GM19025 (cell line): ENCODE results near the gene DRC1.

Experiments
- ATAC-seq: cut with Tn5 transposase; IDR thresholded peaks from one replicate; pipeline ENCODE4 v1.9.1; 2021; ENCODE audit warnings: mild to moderate bottlenecking, low read depth, moderate library complexity; ENCODE audit not compliant: unreplicated experiment

Gene DRC1

DNA sequence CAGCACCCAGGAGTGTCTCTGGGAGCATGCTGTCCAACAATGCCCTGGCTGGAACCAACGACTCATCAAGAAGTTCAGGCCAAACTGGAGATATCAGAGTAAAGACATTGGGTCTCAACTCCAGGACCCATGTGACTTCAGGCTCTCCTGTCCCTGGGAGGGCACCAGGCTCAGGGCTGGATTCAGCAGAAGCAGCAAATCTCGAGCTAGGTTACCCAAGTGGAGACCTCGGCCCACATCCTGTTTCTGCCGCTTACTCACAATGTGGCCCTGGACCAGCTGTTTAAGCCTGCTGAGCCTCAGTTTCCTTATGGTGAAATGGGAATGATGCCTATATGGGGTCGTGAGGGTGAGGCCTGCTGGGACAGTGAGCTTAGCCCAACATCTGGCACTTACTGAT lies 85.5 kb downstream of the DRC1 start:
- no peak for ATAC-seq

- ATAC-seq: no peak
Measured at GRCh38 chr2:26488463-26489212, 86.9 kb downstream of the DRC1 start.

DNA sequence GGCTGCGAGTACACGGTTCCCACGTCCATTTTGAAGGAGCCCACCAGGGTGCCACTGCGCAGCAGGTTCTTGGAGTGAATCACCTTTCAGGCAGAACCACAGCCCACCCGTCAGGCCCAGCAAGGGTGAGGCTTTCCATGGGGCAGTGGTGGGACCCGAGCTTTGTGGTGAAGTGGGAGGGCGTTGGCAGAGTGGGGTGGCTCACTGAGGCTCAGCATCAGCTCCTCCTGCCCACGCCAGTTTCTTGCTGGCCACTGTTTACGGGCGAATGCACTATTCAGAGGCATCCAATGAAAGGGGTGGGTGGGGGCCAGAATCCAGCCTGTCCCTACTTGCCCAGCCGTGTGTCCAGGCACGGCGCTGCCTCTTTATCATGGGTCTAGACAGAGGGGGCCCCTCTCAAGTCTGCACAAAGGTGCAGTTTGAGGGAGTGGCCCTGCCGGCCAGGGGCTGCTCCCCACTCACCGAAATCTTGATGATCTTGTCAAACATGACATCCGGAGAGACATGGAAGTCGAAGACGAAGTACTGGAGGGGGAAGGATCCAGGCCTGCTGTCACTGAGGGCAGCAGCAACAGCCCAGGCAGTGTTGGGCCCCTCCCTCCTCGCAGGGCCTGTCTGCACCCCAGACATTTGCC lies 87.6 kb downstream of the DRC1 start:
- no peak for ATAC-seq

DNA sequence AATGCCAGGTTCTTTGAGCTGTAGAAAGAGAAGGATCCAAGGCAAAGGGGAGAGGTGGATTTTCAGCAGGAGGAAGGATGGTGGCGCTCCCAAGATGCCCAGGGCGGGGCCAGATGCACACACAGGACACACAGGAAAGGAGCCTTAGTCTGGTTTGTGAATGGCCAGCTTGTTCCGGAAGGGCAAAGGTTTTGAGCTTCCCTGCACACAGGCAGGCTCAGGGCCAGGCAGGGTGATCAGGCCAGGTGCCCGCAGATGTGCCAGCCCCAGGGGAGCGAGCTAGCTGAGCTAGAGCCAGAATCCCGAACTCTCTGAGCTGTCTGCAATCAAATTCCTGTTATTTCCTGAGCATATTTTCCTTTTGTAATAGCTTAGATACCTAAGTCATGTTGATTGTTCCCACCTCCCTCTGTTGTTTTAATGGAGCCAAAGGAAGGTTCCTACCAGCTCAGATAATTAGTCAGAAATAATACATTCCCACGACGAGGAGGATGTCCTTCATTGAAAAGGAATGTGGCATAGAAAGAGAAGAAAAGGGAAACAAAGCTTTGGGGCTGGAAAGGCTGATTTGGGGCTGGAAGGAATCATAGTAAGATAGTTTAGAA lies 89.9 kb downstream of the DRC1 start:
- no peak for ATAC-seq

GRCh38 chr2:26492749-26493515 lies 91.2 kb downstream of the DRC1 start:
- no peak for ATAC-seq

DNA sequence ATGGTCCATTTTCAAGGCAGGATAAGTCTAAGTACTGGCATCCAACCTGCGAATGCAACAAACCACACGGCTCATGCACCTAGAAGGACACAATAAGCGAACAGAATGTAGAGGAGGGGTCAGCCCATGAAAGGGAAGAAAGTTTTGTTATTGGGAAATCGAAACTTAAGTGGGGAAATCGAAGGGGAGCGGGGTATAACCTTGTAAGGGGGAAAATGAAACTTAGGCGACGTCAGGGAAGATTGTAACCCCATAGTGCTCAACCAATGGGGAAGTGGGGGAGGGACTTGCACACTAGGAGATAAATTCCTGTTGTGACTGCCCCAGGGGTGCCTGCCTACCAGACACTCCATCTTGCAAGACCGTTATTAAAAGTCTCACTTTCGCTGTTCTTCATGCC lies 91.8 kb downstream of the DRC1 start:
- ATAC-seq: no peak

- no peak for ATAC-seq
Measured at GRCh38 chr2:26494199-26494598, 92.5 kb downstream of the DRC1 start.

DNA sequence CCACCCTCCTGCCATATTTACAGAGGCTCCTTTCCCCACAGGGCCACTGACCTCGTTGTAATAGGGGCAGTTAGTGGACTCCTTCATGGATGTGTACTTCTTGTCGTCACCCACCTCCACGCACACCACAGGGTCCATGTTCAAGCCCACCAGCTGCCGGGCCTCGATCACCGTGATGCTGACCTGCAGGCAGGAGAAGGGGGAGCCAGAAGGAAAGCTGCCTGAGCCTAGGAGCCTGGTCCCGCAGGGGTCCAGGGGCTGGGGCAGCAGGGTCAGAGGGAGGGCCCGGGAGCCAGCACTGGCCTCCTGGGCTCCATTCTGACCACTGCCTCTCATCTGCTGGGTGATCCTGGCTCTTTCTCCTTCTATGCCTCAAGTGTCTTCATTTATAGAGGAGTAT lies 93.2 kb downstream of the DRC1 start:
- no peak for ATAC-seq

DNA sequence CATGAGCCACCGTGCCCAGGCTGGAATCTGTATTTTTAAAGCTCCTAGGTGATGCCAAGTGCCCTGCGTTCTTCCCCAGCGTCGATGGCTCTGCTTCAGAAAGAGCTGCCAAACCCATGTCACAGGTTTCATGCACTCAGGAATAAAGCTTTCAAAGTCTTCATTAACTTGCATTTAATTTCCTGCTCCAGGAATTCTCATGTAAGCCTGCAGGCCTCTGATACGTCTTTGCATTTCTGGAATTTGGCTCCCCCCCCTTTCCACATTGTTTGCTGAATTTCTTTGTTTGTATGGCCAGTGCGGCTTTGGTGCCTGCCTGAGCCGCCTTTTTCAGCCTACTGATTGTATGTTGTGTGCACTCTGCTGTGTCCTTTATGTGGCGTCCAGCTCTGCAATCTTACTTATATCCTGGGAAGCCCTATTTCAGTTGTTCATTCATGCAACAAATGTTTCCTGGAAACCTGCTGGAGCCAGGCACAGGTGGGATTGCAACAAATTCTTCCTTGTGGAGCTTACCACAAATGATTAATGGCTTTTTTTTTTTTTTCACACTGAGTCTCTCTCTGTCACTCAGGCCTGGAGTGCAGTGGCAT lies 94.1 kb downstream of the DRC1 start:
- no peak for ATAC-seq

- ATAC-seq: no peak
Measured at GRCh38 chr2:26500406-26500805, 98.7 kb downstream of the DRC1 start.

- ATAC-seq: no peak
Measured at GRCh38 chr2:26503231-26503880, 101.6 kb downstream of the DRC1 start.

DNA sequence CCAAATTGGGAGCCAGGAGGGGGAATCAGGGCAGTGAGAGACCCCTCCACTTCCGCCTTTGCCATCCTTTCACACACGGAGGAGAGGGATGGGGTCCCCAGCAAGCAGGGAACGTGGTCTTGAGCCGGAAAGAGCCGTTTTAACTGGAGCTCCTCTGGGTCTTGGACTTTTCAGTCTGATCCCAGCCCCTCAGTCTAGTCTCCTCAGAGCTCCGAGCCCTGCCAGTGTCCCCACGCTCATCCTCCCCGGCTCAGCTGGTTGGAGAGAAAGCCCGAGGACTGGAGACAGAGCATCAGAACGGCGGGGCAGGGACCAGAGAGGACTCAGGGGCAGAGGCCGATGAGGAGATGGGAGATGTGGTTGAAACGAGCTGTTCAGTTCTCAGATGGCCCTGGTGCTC lies 102.3 kb downstream of the DRC1 start:
- ATAC-seq: no peak

DNA sequence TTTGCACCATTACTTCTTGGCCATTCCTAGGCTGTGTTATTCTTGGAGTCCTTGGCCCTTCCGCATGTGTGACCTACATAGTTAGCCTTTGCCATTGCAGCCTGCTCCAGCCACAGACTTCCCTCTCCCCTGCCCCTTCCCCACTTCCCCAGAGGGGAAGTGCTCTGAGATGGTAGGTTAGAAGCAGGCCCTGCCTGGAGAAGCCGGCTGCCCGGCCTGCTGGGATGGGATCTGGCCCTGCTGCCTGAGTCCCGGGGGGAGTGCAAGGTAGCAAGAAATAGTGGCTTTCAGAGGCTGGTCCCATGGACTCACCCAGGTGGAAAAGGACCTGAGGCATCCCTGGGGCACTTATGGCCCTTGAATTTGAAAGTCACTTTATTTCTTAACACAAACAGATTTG lies 104.6 kb downstream of the DRC1 start:
- no peak for ATAC-seq
